H1 (cell line): ENCODE results near the gene ABLIM1. TPM values are rescaled to one million over a fixed set of nuclear protein-coding genes. Genes with fewer than 3 reads are reported as not detected.

Experiments used
- CTCF ChIA-PET: fragments of 300-600 bp; sonication (Branson Sonifier 250); formaldehyde crosslinking; loops from one replicate; lab custom pipeline; 2021; ENCODE audit not compliant: partially characterized antibody; lab: Charles Lee
- POLR2A ChIA-PET: fragments of 300-600 bp; sonication (Branson Sonifier 250); formaldehyde crosslinking; loops from one replicate; lab custom pipeline; 2021; ENCODE audit warnings: inconsistent platforms; ENCODE audit not compliant: partially characterized antibody; lab: Charles Lee
- DNase-seq, 2 experiments: peaks; one replicate each; pipeline versions ENCODE4 v3.0.0 to v3.0.0-alpha.2; 2010 to 2022; ENCODE audit warnings: low spot score in 2 of 2, low read depth in 1 of 2, mixed read lengths in 1 of 2
- FAIRE-seq: peaks from 2 replicates; lab custom pipeline; 2011; peaks lifted over from hg19 to GRCh38; lab: Jason Lieb, UNC
- H2AFZ ChIP-seq: 2 replicates; pipeline ENCODE4 v1.8.1; 2012; ENCODE audit warnings: low read length, inconsistent platforms
- H2AK5ac ChIP-seq: 2 replicates; pipeline ENCODE4 v1.6.1; 2013; ENCODE audit warnings: low read depth, low read length
- H2BK120ac ChIP-seq: replicated peaks from 2 replicates; pipeline ENCODE3; 2013; ENCODE audit warnings: low read depth, low read length, inconsistent platforms
- H2BK12ac ChIP-seq: 2 replicates; pipeline ENCODE4 v1.6.1; 2013; ENCODE audit warnings: low read depth, low read length
- H2BK15ac ChIP-seq: 2 replicates; pipeline ENCODE4 v1.6.1; 2013; ENCODE audit warnings: low read length
- H2BK20ac ChIP-seq: 2 replicates; pipeline ENCODE4 v1.6.1; 2013; ENCODE audit warnings: low read length
- H2BK5ac ChIP-seq: 2 replicates; pipeline ENCODE4 v1.6.1; 2013; ENCODE audit warnings: low read depth, low read length
- H3K14ac ChIP-seq: 2 replicates; pipeline ENCODE4 v1.6.1; 2013; ENCODE audit warnings: inconsistent platforms; ENCODE audit not compliant: insufficient read length
- H3K18ac ChIP-seq: 2 replicates; pipeline ENCODE4 v1.6.1; 2013; ENCODE audit warnings: low read length; ENCODE audit errors: extremely low read depth
- H3K23ac ChIP-seq: 2 replicates; pipeline ENCODE4 v1.6.1; 2013; ENCODE audit warnings: inconsistent platforms; ENCODE audit not compliant: insufficient read length
- H3K23me2 ChIP-seq: 2 replicates; pipeline ENCODE4 v1.6.1; 2013; ENCODE audit warnings: low read depth, low read length
- H3K27ac ChIP-seq: 2 replicates; pipeline ENCODE4 v1.6.1; 2011; ENCODE audit warnings: low read depth, low read length, inconsistent platforms
- H3K27me3 ChIP-seq, 4 experiments: replicated peaks in 1 of 4; 1 replicate in 1 of 4; 2 replicates in 3 of 4; pipeline versions ENCODE4 v1.6.1 to v1.8.1; 2011 to 2013; ENCODE audit warnings: low read length in 3 of 4, mild to moderate bottlenecking in 3 of 4, inconsistent platforms in 2 of 4, mixed read lengths in 2 of 4, moderate library complexity in 1 of 4; ENCODE audit not compliant: control insufficient read depth in 3 of 4, insufficient read depth in 3 of 4; ENCODE audit errors: extremely low read depth in 1 of 4
- H3K36me3 ChIP-seq, 4 experiments: 2 replicates each; pipeline versions ENCODE4 v1.6.1 to v1.8.1; 2011 to 2013; ENCODE audit warnings: mild to moderate bottlenecking in 4 of 4, low read length in 3 of 4, moderate library complexity in 2 of 4, control low read depth in 1 of 4, inconsistent platforms in 1 of 4; ENCODE audit not compliant: insufficient read depth in 4 of 4, control insufficient read depth in 2 of 4
- H3K4ac ChIP-seq: replicated peaks from 2 replicates; pipeline ENCODE3; 2013; ENCODE audit warnings: low read length, low read depth, mixed read lengths, inconsistent platforms; ENCODE audit not compliant: insufficient read length
- H3K4me1 ChIP-seq, 4 experiments: replicated peaks in 1 of 4; 1 replicate in 1 of 4; 2 replicates in 3 of 4; pipeline versions ENCODE4 v1.6.1 to v1.8.1; 2011 to 2013; ENCODE audit warnings: low read length in 3 of 4, inconsistent platforms in 2 of 4, mixed read lengths in 1 of 4; ENCODE audit not compliant: insufficient read depth in 4 of 4, control insufficient read depth in 3 of 4
- H3K4me2 ChIP-seq, 2 experiments: 2 replicates each; pipeline versions ENCODE4 v1.6.1 to v1.8.1; 2011 to 2013; ENCODE audit warnings: low read depth in 2 of 2, low read length in 2 of 2, control low read depth in 1 of 2, inconsistent platforms in 1 of 2, mild to moderate bottlenecking in 1 of 2; ENCODE audit not compliant: insufficient read depth in 1 of 2
- H3K4me3 ChIP-seq, 4 experiments: fragments of 200-600, 300-600 bp in 1 of 4; sonication (generic), shearing (Covaris generic), sonication (Bioruptor Twin) in 1 of 4; 2 replicates each; pipeline versions ENCODE4 v1.5.1 to v1.8.1; 2011 to 2016; ENCODE audit warnings: low read length in 4 of 4, low read depth in 3 of 4, control low read depth in 2 of 4, inconsistent platforms in 2 of 4, mild to moderate bottlenecking in 2 of 4, mixed read lengths in 1 of 4, moderate library complexity in 1 of 4; ENCODE audit not compliant: insufficient read depth in 2 of 4; ENCODE audit errors: extremely low read depth in 1 of 4
- H3K56ac ChIP-seq: replicated peaks from 2 replicates; pipeline ENCODE3; 2013; ENCODE audit warnings: low read depth, mild to moderate bottlenecking, mixed read lengths, low read length, inconsistent platforms; ENCODE audit not compliant: insufficient read length
- H3K79me1 ChIP-seq: 2 replicates; pipeline ENCODE4 v1.6.1; 2013; ENCODE audit warnings: low read depth, low read length, control low read depth
- H3K79me2 ChIP-seq, 2 experiments: 2 replicates each; pipeline versions ENCODE4 v1.6.1 to v1.8.1; 2012 to 2013; ENCODE audit warnings: low read length in 2 of 2, mild to moderate bottlenecking in 2 of 2, inconsistent platforms in 1 of 2; ENCODE audit not compliant: insufficient read depth in 2 of 2, control insufficient read depth in 1 of 2
- H3K9ac ChIP-seq, 4 experiments: replicated peaks in 1 of 4; 1 replicate in 1 of 4; 2 replicates in 3 of 4; pipeline versions ENCODE4 v1.6.1 to v1.8.1; 2011 to 2013; ENCODE audit warnings: low read depth in 3 of 4, low read length in 3 of 4, control low read depth in 2 of 4, mild to moderate bottlenecking in 2 of 4, moderate library complexity in 2 of 4, inconsistent platforms in 1 of 4; ENCODE audit errors: extremely low read depth in 1 of 4
- H3K9me3 ChIP-seq, 2 experiments: 2 replicates each; pipeline versions ENCODE4 v1.6.1 to v1.8.1; 2012 to 2013; ENCODE audit warnings: mild to moderate bottlenecking in 2 of 2, moderate library complexity in 2 of 2, control low read depth in 1 of 2, inconsistent platforms in 1 of 2, low read depth in 1 of 2, low read length in 1 of 2, mixed read lengths in 1 of 2; ENCODE audit not compliant: insufficient read depth in 2 of 2
- H4K20me1 ChIP-seq, 2 experiments: replicated peaks in 1 of 2; 2 replicates each; pipeline versions ENCODE3 to v1.8.1; 2011 to 2013; ENCODE audit warnings: inconsistent platforms in 2 of 2, low read length in 2 of 2, mild to moderate bottlenecking in 1 of 2; ENCODE audit not compliant: insufficient read depth in 2 of 2, control insufficient read depth in 1 of 2
- H4K5ac ChIP-seq: 2 replicates; pipeline ENCODE4 v1.6.1; 2013; ENCODE audit warnings: low read length, low read depth, mixed read lengths, inconsistent platforms; ENCODE audit not compliant: insufficient read length
- H4K8ac ChIP-seq: 2 replicates; pipeline ENCODE4 v1.8.0; 2013; ENCODE audit warnings: mild to moderate bottlenecking, moderate library complexity, low read length, inconsistent platforms; ENCODE audit not compliant: insufficient read depth; ENCODE audit errors: extremely low read depth
- H4K91ac ChIP-seq: replicated peaks from 2 replicates; pipeline ENCODE3; 2013; ENCODE audit warnings: low read length, mixed read lengths, inconsistent platforms; ENCODE audit not compliant: insufficient read length
- EZH2 ChIP-seq: fragments of 200-600 bp; sonication (generic); IDR thresholded peaks from 2 replicates; pipeline ENCODE4 v1.7.1; 2012; ENCODE audit warnings: low read depth, mild to moderate bottlenecking, moderate library complexity, low read length, inconsistent platforms; ENCODE audit not compliant: severe bottlenecking
- FOSL1 ChIP-seq: IDR thresholded peaks from 2 replicates; pipeline ENCODE4 v1.6.1; 2011; ENCODE audit warnings: mild to moderate bottlenecking, low read depth, low read length, moderate library complexity; ENCODE audit not compliant: insufficient read depth
- TAF7 ChIP-seq: optimal IDR thresholded peaks from 2 replicates; pipeline ENCODE3; 2011; ENCODE audit warnings: low read depth, mild to moderate bottlenecking, inconsistent platforms, low read length, moderate library complexity, borderline replicate concordance
- WGBS, 2 experiments: shearing (Covaris generic) in 1 of 2; methylation state at CpG; one replicate each; pipeline versions ENCODE4 v1.1.6 to v1.1.7; 2013 to 2015; ENCODE audit warnings: low lambda C conversion rate in 2 of 2, mixed read lengths in 2 of 2, inconsistent platforms in 1 of 2, low coverage in 1 of 2, missing lambda C conversion rate in 1 of 2; ENCODE audit not compliant: insufficient replicate concordance in 2 of 2, insufficient coverage in 1 of 2, insufficient read length in 1 of 2; ENCODE audit errors: extremely low coverage in 1 of 2, missing lambda C conversion rate in 1 of 2; 5-methylcytosine and 5-hydroxymethylcytosine counted together
- polyA plus RNA-seq, 7 experiments: library from polyadenylated mRNA; depleted of rRNA in 3 of 7; stranded (reverse) in 5 of 7; unstranded in 2 of 7; fragments of >200 nt in 5 of 7; fragments of 200-250 nt in 2 of 7; gene quantifications; 1 replicate in 5 of 7; 2 replicates in 1 of 7; 4 replicates in 1 of 7; pipeline versions ENCODE4 v1.2.1 to v1.2.3, GENCODE V29; 2011 to 2013; ENCODE audit warnings: missing spikeins in 2 of 7, mixed read lengths in 2 of 7
- total RNA-seq: library from RNA; stranded (reverse); fragmentation: NEBNext Ultra II Directional; extraction: Animal tissue kit (Norgen Biotek cat#: 25700); gene quantifications from 2 replicates; pipeline ENCODE4 v1.2.1, GENCODE V29; 2021

ABLIM1 gene
- total and polyA plus RNA-seq, 2 of the 8 experiments (the other 6 are each of a cell fraction or from before 2014, with no cell fraction given): 51.2 to 51.7 TPM

- no peak overlapping the region for H3K4me2 ChIP-seq
- CTCF ChIA-PET: interaction anchor here (0.7 to 8.6 kb wide), 7 partner anchors 10 to 48 kb away, joined by 3 to 38 read pairs (median 4); no protein-coding TSS in a partner anchor
- no peak overlapping the region for H2AFZ ChIP-seq
These were observed 138.2 kb downstream of the ABLIM1 start for GRCh38 chr10:114519756-114520293.

More at GRCh38 chr10:114519756-114520293, 138.2 kb downstream of the ABLIM1 start:
- Histone ChIP-seq H3K23me2 (peaks cover 2% of the 10 kb centered on the region; the same call in 1 of the 2 replicates), H4K5ac (no peak overlapping the region), H2BK12ac (no peak overlapping the region), H3K23ac (no peak overlapping the region), H2BK120ac (no peak overlapping the region), H2AK5ac (no peak overlapping the region), H2BK5ac (no peak overlapping the region), H3K56ac (no peak overlapping the region), H4K8ac (no peak overlapping the region), H3K27ac (no peak overlapping the region), H2BK20ac (no peak overlapping the region), H3K9ac (no peak overlapping the region; a peak in 1 of 7 replicates), H3K14ac (no peak overlapping the region), H3K27me3 (peaks cover 0 to 1% (median 0%) of the 10 kb centered on the region in 4 experiments; a peak in 1 of 7 replicates), H3K18ac (no peak overlapping the region; the same call in 1 of the 2 replicates), H3K4me1 (peaks cover 4 to 23% (median 9%) of the 10 kb centered on the region in 4 experiments), H3K79me1 (0 out of 2 replicates have a peak, but pooled peaks cover 3% of the 10 kb centered on the region), H4K91ac (no peak overlapping the region), H3K79me2 (peaks cover 3 to 78% of the 10 kb centered on the region in 2 experiments; a peak in 3 of 4 replicates), H3K4me3 (no peak overlapping the region), H3K36me3 (no peaks in the 10 kb centered on the region), H2BK15ac (no peak overlapping the region), H3K9me3 (no peaks in the 10 kb centered on the region), H3K4ac (no peak overlapping the region), H4K20me1 (peaks cover 0 to 4% of the 10 kb centered on the region in 2 experiments)
- FAIRE-seq (no peak), DNase-seq (no peak)
- TF ChIP-seq TAF7: no peak
- no peak for TF ChIP-seq EZH2
- TF ChIP-seq FOSL1: no peak
- 97% methylated on average over 2 of the region's 2 CpGs; no CpG with 5 or more reads in 1 of the 2 experiments for WGBS, 2 experiments
- POLR2A ChIA-PET: no interaction called here
